IMR-90 (cell line): Measurements from ENCODE around the gene HAGH.

Experiments
- FOS ChIP-seq: fragments of 150-350 bp; IDR thresholded peaks from 2 replicates; pipeline ENCODE4 v1.6.1; 2016; ENCODE audit warnings: low read depth, low read length
- MAFK ChIP-seq: IDR thresholded peaks from 2 replicates; pipeline ENCODE4 v1.6.1; 2012; ENCODE audit warnings: low read depth, low read length, improper control_type of control experiment
- MXI1 ChIP-seq: IDR thresholded peaks from 2 replicates; pipeline ENCODE4 v1.6.1; 2012; ENCODE audit warnings: low read depth, mild to moderate bottlenecking, low read length, moderate library complexity, borderline replicate concordance
- NFE2L2 ChIP-seq: fragments of 150-350 bp; IDR thresholded peaks from 2 replicates; pipeline ENCODE4 v1.6.1; 2016; ENCODE audit warnings: low read depth, mild to moderate bottlenecking, low read length
- POLR2A ChIP-seq: IDR thresholded peaks from 2 replicates; pipeline ENCODE4 v1.6.1; 2012; ENCODE audit warnings: mild to moderate bottlenecking, low read depth, low read length
- RAD21 ChIP-seq: IDR thresholded peaks from 2 replicates; pipeline ENCODE4 v1.6.1; 2012; ENCODE audit warnings: low read length, improper control_type of control experiment
- TF ChIP-seq, protein P1 (sequence below): conservative IDR thresholded peaks from 2 replicates; pipeline ENCODE4 v1.5.1; 2012; ENCODE audit warnings: mild to moderate bottlenecking, low read depth, low read length, improper control_type of control experiment

DNA sequence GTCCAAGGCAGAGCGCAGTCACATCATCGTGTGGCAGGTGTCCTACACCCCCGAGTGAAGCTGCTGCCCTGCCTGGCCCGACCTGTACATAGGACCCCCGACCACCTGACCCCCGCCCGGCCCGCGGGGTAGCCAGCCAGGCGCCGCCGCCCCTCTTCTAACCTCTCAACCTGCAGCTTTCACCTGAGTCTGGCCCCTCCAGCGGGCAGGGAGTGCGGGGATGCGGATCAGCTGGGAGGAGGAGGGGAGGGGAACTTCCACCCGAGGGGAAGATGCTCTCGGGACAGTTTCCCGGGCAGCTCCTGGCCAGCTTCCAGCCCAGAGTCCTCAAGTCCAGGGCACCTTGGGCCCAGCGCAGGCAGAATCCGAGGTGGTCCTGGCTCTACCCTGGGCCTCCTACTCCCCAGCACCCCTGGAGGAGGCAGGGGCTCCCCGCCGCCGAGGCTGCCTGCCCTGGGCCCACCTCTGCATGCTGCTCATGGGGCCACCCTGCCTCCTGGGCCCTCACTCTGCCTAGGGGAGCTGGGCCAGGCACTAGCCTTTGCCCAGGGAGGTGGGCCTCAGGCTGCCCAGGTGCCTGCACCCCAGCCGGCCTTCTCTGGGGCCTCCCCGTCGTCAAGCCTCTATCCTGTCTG lies 57.7 kb downstream of the HAGH start:
- TF ChIP-seq MXI1 (no peak), POLR2A (no peak), NFE2L2 (no peak), FOS (no peak), MAFK (no peak), RAD21 (no peak)
- TF ChIP-seq, protein P1, sequence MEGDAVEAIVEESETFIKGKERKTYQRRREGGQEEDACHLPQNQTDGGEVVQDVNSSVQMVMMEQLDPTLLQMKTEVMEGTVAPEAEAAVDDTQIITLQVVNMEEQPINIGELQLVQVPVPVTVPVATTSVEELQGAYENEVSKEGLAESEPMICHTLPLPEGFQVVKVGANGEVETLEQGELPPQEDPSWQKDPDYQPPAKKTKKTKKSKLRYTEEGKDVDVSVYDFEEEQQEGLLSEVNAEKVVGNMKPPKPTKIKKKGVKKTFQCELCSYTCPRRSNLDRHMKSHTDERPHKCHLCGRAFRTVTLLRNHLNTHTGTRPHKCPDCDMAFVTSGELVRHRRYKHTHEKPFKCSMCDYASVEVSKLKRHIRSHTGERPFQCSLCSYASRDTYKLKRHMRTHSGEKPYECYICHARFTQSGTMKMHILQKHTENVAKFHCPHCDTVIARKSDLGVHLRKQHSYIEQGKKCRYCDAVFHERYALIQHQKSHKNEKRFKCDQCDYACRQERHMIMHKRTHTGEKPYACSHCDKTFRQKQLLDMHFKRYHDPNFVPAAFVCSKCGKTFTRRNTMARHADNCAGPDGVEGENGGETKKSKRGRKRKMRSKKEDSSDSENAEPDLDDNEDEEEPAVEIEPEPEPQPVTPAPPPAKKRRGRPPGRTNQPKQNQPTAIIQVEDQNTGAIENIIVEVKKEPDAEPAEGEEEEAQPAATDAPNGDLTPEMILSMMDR: no peak
